Naive B cell (primary cell): Measurements from ENCODE around the gene GBX1. TPM values are rescaled to one million over a fixed set of nuclear protein-coding genes. Genes with fewer than 3 reads are reported as not detected.

Experiments used
- ATAC-seq, 2 donors: fragments of 150-1000 bp; cut with Tn5 transposase; 2 replicates each; pipeline ENCODE4 v1.10.0; 2021; ENCODE audit warnings: low read depth in 2 of 2, mild to moderate bottlenecking in 2 of 2, moderate library complexity in 2 of 2
- DNase-seq: peaks from one replicate; pipeline ENCODE4 v3.0.0; 2022
- H3K27ac Mint-ChIP-seq, 6 donors: one replicate each; pipeline ENCODE4 v1.8.0; 2020 to 2022; ENCODE audit warnings: mild to moderate bottlenecking in 6 of 6, mixed read lengths in 6 of 6, moderate library complexity in 5 of 6, inconsistent platforms in 2 of 6
- H3K27me3 Mint-ChIP-seq, 3 donors: one replicate each; pipeline ENCODE4 v1.8.0; 2021 to 2022; ENCODE audit warnings: mixed read lengths in 3 of 3, mild to moderate bottlenecking in 1 of 3
- H3K36me3 Mint-ChIP-seq, 2 donors: one replicate each; pipeline ENCODE4 v1.8.0; 2020 to 2022; ENCODE audit warnings: mixed read lengths in 2 of 2, inconsistent platforms in 1 of 2, mild to moderate bottlenecking in 1 of 2
- H3K4me1 Mint-ChIP-seq, 3 donors: one replicate each; pipeline ENCODE4 v1.8.0; 2020 to 2022; ENCODE audit warnings: mixed read lengths in 3 of 3, inconsistent platforms in 1 of 3, mild to moderate bottlenecking in 1 of 3, moderate library complexity in 1 of 3
- H3K4me3 Mint-ChIP-seq, 8 donors: one replicate each; pipeline ENCODE4 v1.8.0; 2020 to 2022; ENCODE audit warnings: mild to moderate bottlenecking in 8 of 8, mixed read lengths in 8 of 8, moderate library complexity in 8 of 8, inconsistent platforms in 2 of 8
- H3K9me3 Mint-ChIP-seq, 7 donors: one replicate each; pipeline ENCODE4 v1.8.0; 2020 to 2022; ENCODE audit warnings: mixed read lengths in 7 of 7, mild to moderate bottlenecking in 5 of 7, inconsistent platforms in 2 of 7, moderate library complexity in 1 of 7
- polyA plus RNA-seq, 6 donors: library from polyadenylated mRNA; unstranded; fragments of 300-500 nt; fragmentation: Illumina TruSeq; gene quantifications; one replicate each; pipeline ENCODE4 v1.2.3, GENCODE V29; 2021; ENCODE audit warnings: low read depth in 6 of 6

The GBX1 gene
- polyA plus RNA-seq, 6 donors from 2014 or later = not detected

- Mint-ChIP-seq H3K27ac (peak overlapping the region in 2 of 6 donors; percentile 10 to 39), H3K4me1 (no peaks in the 10 kb centered on the region), H3K36me3 (no peaks in the 10 kb centered on the region), H3K9me3 (peaks cover 0 to 2% (median 0%) of the 10 kb centered on the region in 7 donors), H3K27me3 (peaks cover 0 to 5% (median 0%) of the 10 kb centered on the region in 3 donors), H3K4me3 (no peak overlapping the region)
- ATAC-seq (no peak), DNase-seq (no peak)
Measured at GRCh38 chr7:151129960-151130591, 37.4 kb downstream of the GBX1 start.

GRCh38 chr7:151129117-151129959, 38.2 kb downstream of the GBX1 start:
- ATAC-seq (no peak), DNase-seq (no peak)
- peaks cover 0 to 1% (median 0%) of the 10 kb centered on the region in 3 donors for H3K4me1 Mint-ChIP-seq
- H3K9me3 Mint-ChIP-seq = peaks cover 0 to 2% (median 0%) of the 10 kb centered on the region in 7 donors
- H3K4me3 Mint-ChIP-seq = no peak overlapping the region
- no peak overlapping the region for H3K27ac Mint-ChIP-seq
- H3K27me3 Mint-ChIP-seq = peaks cover 0 to 12% (median 4%) of the 10 kb centered on the region in 3 donors
- H3K36me3 Mint-ChIP-seq = no peaks in the 10 kb centered on the region

- no peak for DNase-seq
- H3K27me3 Mint-ChIP-seq = peaks cover 6 to 18% (median 10%) of the 10 kb centered on the region in 3 donors
- peaks cover 4 to 7% (median 4%) of the 10 kb centered on the region in 3 donors for H3K4me1 Mint-ChIP-seq
- H3K4me3 Mint-ChIP-seq = no peak overlapping the region
- H3K36me3 Mint-ChIP-seq = no peaks in the 10 kb centered on the region
- H3K27ac Mint-ChIP-seq = no peak overlapping the region
- H3K9me3 Mint-ChIP-seq = peaks cover 0 to 2% (median 0%) of the 10 kb centered on the region in 7 donors
- ATAC-seq = no peak
Measured at GRCh38 chr7:151128716-151129115, 38.8 kb downstream of the GBX1 start.

- Mint-ChIP-seq H3K4me3 (no peak overlapping the region), H3K36me3 (no peaks in the 10 kb centered on the region), H3K4me1 (peaks cover 4 to 9% (median 6%) of the 10 kb centered on the region in 3 donors), H3K27me3 (peaks cover 10 to 24% (median 11%) of the 10 kb centered on the region in 3 donors), H3K9me3 (peaks cover 0 to 2% (median 0%) of the 10 kb centered on the region in 7 donors), H3K27ac (peak overlapping the region in 1 of 6 donors; percentile 44)
- DNase-seq (no peak), ATAC-seq (no peak)
Measured at GRCh38 chr7:151128144-151128543, 39.4 kb downstream of the GBX1 start.

GRCh38 chr7:151126491-151127137, 40.9 kb downstream of the GBX1 start:
- H3K36me3 Mint-ChIP-seq = no peaks in the 10 kb centered on the region
- H3K27ac Mint-ChIP-seq = no peak overlapping the region
- H3K4me1 Mint-ChIP-seq = peaks cover 5 to 9% (median 6%) of the 10 kb centered on the region in 3 donors

GRCh38 chr7:151125846-151126481, 41.5 kb downstream of the GBX1 start:
- Mint-ChIP-seq H3K36me3 (no peaks in the 10 kb centered on the region), H3K4me1 (peaks cover 6 to 9% (median 9%) of the 10 kb centered on the region in 3 donors), H3K4me3 (no peak overlapping the region), H3K27me3 (peaks cover 15 to 33% (median 21%) of the 10 kb centered on the region in 3 donors), H3K27ac (no peak overlapping the region), H3K9me3 (no peaks in the 10 kb centered on the region)
- DNase-seq (no peak), ATAC-seq (no peak)

More at GRCh38 chr7:151126491-151127137, 40.9 kb downstream of the GBX1 start:
- Mint-ChIP-seq H3K9me3 (no peaks in the 10 kb centered on the region), H3K27me3 (peaks cover 12 to 27% (median 16%) of the 10 kb centered on the region in 3 donors), H3K4me3 (no peak overlapping the region)
- ATAC-seq = no peak
- no peak for DNase-seq

- H3K4me1 Mint-ChIP-seq = peaks cover 6 to 9% (median 9%) of the 10 kb centered on the region in 3 donors
- DNase-seq (no peak), ATAC-seq (no peak)
- H3K27ac Mint-ChIP-seq = no peak overlapping the region
- no peak overlapping the region for H3K4me3 Mint-ChIP-seq
- H3K9me3 Mint-ChIP-seq = no peaks in the 10 kb centered on the region
- H3K36me3 Mint-ChIP-seq = no peaks in the 10 kb centered on the region
- peaks cover 15 to 33% (median 21%) of the 10 kb centered on the region in 3 donors for H3K27me3 Mint-ChIP-seq
Measured at GRCh38 chr7:151125470-151125845, 42.0 kb downstream of the GBX1 start.

GRCh38 chr7:151124899-151125399, 42.5 kb downstream of the GBX1 start:
- Mint-ChIP-seq H3K27ac (no peak overlapping the region), H3K36me3 (no peaks in the 10 kb centered on the region), H3K27me3 (peaks cover 15 to 33% (median 21%) of the 10 kb centered on the region in 3 donors), H3K4me3 (no peak overlapping the region), H3K4me1 (peaks cover 6 to 9% (median 9%) of the 10 kb centered on the region in 3 donors), H3K9me3 (no peaks in the 10 kb centered on the region)
- DNase-seq (no peak), ATAC-seq (no peak)

- no peak for ATAC-seq
- Mint-ChIP-seq H3K4me3 (no peak overlapping the region), H3K27ac (peak overlapping the region in 1 of 6 donors; percentile 85)
Measured at GRCh38 chr7:151124481-151124880, 43.0 kb downstream of the GBX1 start.

GRCh38 chr7:151123822-151124464, 43.6 kb downstream of the GBX1 start:
- Mint-ChIP-seq H3K27ac (peak overlapping the region in 1 of 6 donors; percentile 85), H3K27me3 (peaks cover 20 to 40% (median 28%) of the 10 kb centered on the region in 3 donors), H3K9me3 (no peaks in the 10 kb centered on the region), H3K4me1 (peaks cover 7 to 9% (median 9%) of the 10 kb centered on the region in 3 donors), H3K36me3 (no peaks in the 10 kb centered on the region), H3K4me3 (no peak overlapping the region)
- DNase-seq (peak; percentile 66), ATAC-seq (peak; percentile 88 to 93)

More at GRCh38 chr7:151124481-151124880, 43.0 kb downstream of the GBX1 start:
- H3K27me3 Mint-ChIP-seq = peaks cover 15 to 34% (median 23%) of the 10 kb centered on the region in 3 donors
- H3K36me3 Mint-ChIP-seq = no peaks in the 10 kb centered on the region
- DNase-seq = no peak
- peaks cover 6 to 9% (median 9%) of the 10 kb centered on the region in 3 donors for H3K4me1 Mint-ChIP-seq
- no peaks in the 10 kb centered on the region for H3K9me3 Mint-ChIP-seq

GRCh38 chr7:151123158-151123821, 44.2 kb downstream of the GBX1 start:
- H3K9me3 Mint-ChIP-seq = no peaks in the 10 kb centered on the region
- no peaks in the 10 kb centered on the region for H3K36me3 Mint-ChIP-seq
- peaks cover 7 to 9% (median 9%) of the 10 kb centered on the region in 3 donors for H3K4me1 Mint-ChIP-seq
- peaks cover 24 to 46% (median 34%) of the 10 kb centered on the region in 3 donors for H3K27me3 Mint-ChIP-seq
- DNase-seq (no peak), ATAC-seq (no peak)
- no peak overlapping the region for H3K4me3 Mint-ChIP-seq
- no peak overlapping the region for H3K27ac Mint-ChIP-seq

- Mint-ChIP-seq H3K27ac (no peak overlapping the region), H3K27me3 (peaks cover 24 to 46% (median 34%) of the 10 kb centered on the region in 3 donors), H3K4me3 (no peak overlapping the region), H3K9me3 (no peaks in the 10 kb centered on the region), H3K36me3 (no peaks in the 10 kb centered on the region), H3K4me1 (peaks cover 7 to 9% (median 9%) of the 10 kb centered on the region in 3 donors)
- ATAC-seq (no peak), DNase-seq (no peak)
Measured at GRCh38 chr7:151122796-151123157, 44.7 kb downstream of the GBX1 start.
